HG02571 (cell line): ENCODE data around the gene CYP39A1.

ENCODE experiments used
- ATAC-seq: cut with Tn5 transposase; IDR thresholded peaks from one replicate; pipeline ENCODE4 v1.9.1; 2021; ENCODE audit warnings: mild to moderate bottlenecking, moderate library complexity; ENCODE audit not compliant: unreplicated experiment

CYP39A1 gene

GRCh38 chr6:46592740-46593139 lies 59.9 kb downstream of the CYP39A1 start:
- no peak for ATAC-seq

DNA sequence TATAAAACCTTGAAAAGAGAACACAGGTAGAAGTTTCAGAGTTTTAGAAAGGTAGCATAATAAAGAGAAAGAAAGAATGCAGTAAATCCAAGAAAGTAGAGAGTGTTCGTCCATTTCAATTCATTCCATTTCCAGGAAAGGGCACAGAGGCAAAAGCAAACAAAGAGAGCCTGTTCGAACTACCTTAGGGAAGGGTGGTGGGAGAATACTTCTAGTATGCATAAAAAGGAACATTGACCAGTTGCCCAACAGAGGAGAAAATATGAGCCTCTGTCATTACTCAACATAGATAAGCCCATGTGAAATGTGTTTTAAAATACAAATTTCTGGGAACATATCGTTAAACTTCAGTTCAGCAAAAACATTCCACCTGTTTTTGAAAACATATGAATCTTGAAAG lies 60.6 kb downstream of the CYP39A1 start:
- no peak for ATAC-seq

DNA sequence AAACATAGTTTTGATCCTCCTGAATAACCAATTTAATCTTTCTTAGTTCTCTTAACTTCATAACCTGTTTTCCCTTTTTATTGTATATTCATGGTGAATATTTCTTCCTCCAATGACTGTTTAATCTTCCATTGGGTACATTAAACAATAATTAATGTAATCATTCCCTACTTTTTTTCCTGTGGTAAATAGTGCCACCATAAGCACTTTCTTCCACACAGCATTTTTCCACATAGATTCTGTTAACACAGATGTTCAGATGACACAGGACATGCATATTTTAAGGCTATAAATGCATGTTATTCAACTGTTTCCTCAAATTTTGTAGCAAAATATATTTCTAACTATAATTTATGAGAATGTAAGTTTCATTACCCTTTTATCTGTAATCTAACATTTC lies 61.9 kb downstream of the CYP39A1 start:
- no peak for ATAC-seq

DNA sequence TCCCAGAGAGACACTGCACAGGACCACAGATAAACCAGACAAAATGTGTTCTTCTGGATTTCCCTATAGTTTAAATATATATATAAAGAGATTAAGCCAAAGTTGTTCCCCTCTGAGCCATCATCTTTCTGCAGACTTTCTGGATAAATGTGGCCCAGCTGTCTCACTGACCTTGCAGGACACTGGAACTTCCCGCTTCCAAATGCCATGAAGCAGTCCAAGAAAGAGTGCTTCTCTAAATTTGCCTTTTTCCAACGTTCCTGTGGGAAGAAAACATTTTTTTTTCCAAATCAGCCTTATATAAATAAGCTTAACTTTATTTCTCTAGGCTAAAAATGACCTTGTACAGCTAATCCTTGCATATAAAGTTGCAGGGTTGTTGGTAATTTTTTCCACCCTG lies 65.7 kb downstream of the CYP39A1 start:
- ATAC-seq = no peak

DNA sequence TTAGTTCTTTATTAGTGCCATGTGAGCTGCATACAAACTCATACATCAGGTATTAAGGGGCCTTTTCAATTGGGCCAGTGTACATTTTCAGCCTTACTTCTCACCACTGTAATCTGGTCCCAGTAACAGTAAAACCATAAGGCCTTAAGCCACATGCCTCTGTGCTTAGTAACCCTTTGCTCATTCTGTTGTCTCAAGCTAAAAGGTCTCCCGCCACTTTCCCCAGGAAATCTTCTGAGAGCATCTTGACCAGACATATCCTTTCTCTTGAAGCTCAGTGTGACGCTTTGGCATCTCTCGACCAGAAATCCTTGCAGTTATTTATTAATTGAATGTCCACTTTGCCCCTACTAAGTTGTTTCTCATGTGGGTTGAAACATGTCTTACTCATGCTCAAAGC lies 68.0 kb downstream of the CYP39A1 start:
- ATAC-seq = no peak

- ATAC-seq = no peak
These were observed 68.9 kb downstream of the CYP39A1 start for GRCh38 chr6:46583721-46584120.

- no peak for ATAC-seq
These were observed 69.5 kb downstream of the CYP39A1 start for GRCh38 chr6:46583081-46583480.

- no peak for ATAC-seq
These were observed 71.0 kb downstream of the CYP39A1 start for GRCh38 chr6:46581459-46582177.

GRCh38 chr6:46575530-46575929 lies 77.1 kb downstream of the CYP39A1 start:
- ATAC-seq = no peak

DNA sequence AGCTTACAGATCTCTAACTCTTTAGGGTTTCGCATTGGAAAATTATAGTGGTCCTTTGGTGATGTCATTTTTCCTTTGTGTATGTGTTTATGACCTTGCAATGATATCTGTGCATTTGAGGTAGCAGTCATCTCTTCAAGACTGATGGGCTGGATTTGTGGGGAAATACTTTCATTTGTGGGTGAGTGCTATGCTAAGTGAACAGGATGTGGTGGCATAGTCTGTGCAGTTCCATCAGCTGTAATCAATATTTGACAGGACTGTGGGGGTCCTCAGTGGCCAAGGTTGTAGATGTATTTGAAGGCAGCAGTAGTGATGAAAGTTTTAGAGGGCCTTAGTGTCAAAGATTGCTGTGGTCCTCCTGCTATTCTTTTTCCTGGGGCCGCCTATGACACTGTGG lies 79.5 kb downstream of the CYP39A1 start:
- no peak for ATAC-seq

- ATAC-seq = no peak
These were observed 87.1 kb downstream of the CYP39A1 start for GRCh38 chr6:46565531-46565930.

DNA sequence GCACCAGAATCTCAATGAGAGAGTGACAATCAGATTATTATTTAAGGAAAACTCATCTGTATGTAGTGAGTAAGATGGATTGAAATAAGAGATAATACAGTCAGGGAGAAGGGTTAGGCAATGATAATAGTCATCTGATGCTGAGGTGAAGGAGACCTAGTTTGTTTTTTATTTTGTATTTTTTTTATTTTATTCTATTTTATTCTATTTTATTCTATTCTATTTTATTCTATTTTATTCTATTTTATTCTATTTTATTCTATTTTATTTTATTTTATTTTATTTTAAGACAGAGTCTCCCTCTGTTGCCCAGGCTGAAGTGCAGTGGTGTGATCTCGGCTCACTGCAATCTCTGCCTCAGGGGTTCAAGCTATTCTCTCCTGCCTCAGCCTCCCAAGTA lies 88.7 kb downstream of the CYP39A1 start:
- no peak for ATAC-seq

- no peak for ATAC-seq
These were observed 96.6 kb downstream of the CYP39A1 start for GRCh38 chr6:46556053-46556452.

DNA sequence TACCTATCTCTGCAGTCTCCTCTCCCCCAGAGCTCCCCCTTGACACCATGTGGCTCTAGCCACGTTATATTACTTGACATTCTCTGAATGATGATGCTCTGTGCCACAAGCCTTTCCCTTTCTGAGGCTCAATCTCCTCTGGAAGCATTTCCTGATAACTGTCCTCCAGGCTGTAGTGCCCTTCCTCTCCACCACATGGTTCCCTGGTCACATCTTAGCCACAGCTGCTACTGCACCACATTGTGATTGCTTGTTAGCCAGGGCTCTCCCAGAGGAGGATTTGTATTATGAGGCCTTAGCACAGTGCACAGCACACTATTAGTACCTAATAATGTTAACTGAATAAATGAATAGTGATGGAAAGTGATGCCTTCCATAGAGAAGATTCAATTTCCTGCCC lies 97.5 kb downstream of the CYP39A1 start:
- no peak for ATAC-seq

GRCh38 chr6:46549155-46549554 lies 103.5 kb downstream of the CYP39A1 start:
- no peak for ATAC-seq

DNA sequence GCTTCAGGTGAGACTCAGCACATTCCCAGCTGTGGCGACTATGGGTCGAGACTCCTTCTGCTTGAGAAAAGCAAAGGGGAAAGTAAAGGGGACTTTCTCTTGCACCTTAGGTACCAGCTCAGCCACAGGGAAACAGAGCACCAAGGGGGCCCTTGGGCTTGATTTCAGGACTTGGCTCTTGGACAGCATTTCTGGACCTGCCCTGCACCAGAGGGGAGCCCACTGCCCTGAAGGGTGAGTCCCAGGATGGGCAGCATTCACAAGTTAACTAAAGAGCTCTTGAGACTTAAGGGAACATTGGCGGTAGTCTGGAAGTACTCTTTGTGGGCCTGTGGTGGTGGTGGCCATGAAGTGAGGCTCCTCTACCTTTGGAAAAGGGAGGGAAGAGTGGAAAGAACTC lies 111.1 kb downstream of the CYP39A1 start:
- ATAC-seq = no peak

DNA sequence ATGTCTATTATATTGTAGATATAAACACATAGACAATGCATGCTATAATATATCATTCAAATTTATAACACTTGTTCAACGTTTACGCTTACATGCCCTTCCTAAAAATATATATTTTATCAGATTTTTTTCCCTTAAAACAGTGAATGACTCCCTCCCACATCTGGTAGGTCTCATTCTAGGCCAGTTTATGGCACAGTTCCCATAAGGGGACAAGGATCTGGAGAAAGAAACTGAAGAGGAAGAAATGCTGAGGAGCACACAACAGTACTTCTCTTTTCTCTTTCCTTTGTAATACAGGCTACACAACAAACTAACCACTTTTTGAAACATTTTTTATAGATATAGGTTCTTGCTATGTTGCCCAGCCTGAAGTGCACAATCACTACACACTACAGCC lies 112.8 kb downstream of the CYP39A1 start:
- no peak for ATAC-seq

- ATAC-seq = no peak
These were observed 113.7 kb downstream of the CYP39A1 start for GRCh38 chr6:46538800-46539480.

- ATAC-seq = no peak
These were observed 121.7 kb downstream of the CYP39A1 start for GRCh38 chr6:46530896-46531295.

- no peak for ATAC-seq
These were observed 123.5 kb downstream of the CYP39A1 start for GRCh38 chr6:46528961-46529750.

DNA sequence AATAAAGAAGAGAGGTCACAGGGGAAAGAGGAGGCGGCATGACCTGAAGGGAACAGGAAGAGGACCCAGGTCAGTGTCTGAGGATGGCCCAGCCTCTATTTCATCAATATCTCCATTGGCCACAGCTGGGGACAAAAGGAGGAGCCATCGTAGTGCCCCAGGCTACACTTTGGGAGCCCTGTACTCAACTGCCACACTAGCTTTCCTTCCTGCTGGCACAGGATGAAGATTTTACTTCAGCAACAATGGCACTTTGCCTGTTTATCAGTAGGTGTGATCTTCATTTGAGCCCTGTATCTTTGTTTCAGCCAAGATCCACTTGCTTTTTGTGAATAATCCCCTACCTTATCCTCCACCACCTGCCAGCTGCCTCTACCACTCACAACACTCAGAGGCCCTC lies 126.0 kb downstream of the CYP39A1 start:
- ATAC-seq = no peak

GRCh38 chr6:46525583-46525982 lies 127.0 kb downstream of the CYP39A1 start:
- no peak for ATAC-seq
